IPS DF 6.9 (cell line): ENCODE measurements around the gene ZNF827.
"Not testable (repeated sequence)": the region's sequence is repeated elsewhere in the genome, so short reads cannot be mapped to it uniquely, and the experiment has no call there.

Source experiments
- DNase-seq: peaks from one replicate; pipeline ENCODE4 v3.0.0-alpha.2; 2013; ENCODE audit warnings: low read depth, low spot score
- H3K27ac ChIP-seq: one replicate; pipeline ENCODE4 v1.5.1; 2013; ENCODE audit warnings: low read length, control low read depth
- H3K27me3 ChIP-seq: 2 replicates; pipeline ENCODE4 v1.6.1; 2013; ENCODE audit warnings: mild to moderate bottlenecking, low read length; ENCODE audit not compliant: control insufficient read depth, insufficient read depth
- H3K36me3 ChIP-seq: 2 replicates; pipeline ENCODE4 v1.6.1; 2013; ENCODE audit warnings: low read length; ENCODE audit not compliant: control insufficient read depth, insufficient read depth
- H3K4me1 ChIP-seq: 2 replicates; pipeline ENCODE4 v1.6.1; 2013; ENCODE audit warnings: low read length; ENCODE audit not compliant: control insufficient read depth, insufficient read depth
- H3K4me3 ChIP-seq: 2 replicates; pipeline ENCODE4 v1.5.1; 2013; ENCODE audit warnings: mild to moderate bottlenecking, low read length
- H3K9me3 ChIP-seq: 2 replicates; pipeline ENCODE4 v1.6.1; 2013; ENCODE audit warnings: low read length, inconsistent platforms; ENCODE audit not compliant: control insufficient read depth, insufficient read depth
- WGBS: extraction: QIAGEN DNeasy Blood & Tissue Kit; methylation state at CpG from one replicate; pipeline ENCODE4 v1.1.7; 2013; ENCODE audit warnings: mixed read lengths, missing lambda C conversion rate; ENCODE audit not compliant: insufficient read length, insufficient coverage; 5-methylcytosine and 5-hydroxymethylcytosine counted together

The ZNF827 gene

GRCh38 chr4:145851511-145852201, 87.0 kb downstream of the ZNF827 start:
- WGBS, result no CpG with 5 or more reads among the region's 2 CpGs
- no peaks in the 10 kb centered on the region for H3K4me1 ChIP-seq
- DNase-seq, result no peak
- H3K36me3 ChIP-seq, result no peaks in the 10 kb centered on the region; the same call in 1 of the 2 replicates
- H3K27ac ChIP-seq, result no peak overlapping the region
- no peaks in the 10 kb centered on the region for H3K9me3 ChIP-seq
- no peaks in the 10 kb centered on the region for H3K27me3 ChIP-seq
- H3K4me3 ChIP-seq, result no peak overlapping the region

GRCh38 chr4:145847764-145848163, 90.9 kb downstream of the ZNF827 start:
- Histone ChIP-seq H3K36me3 (peaks cover 2% of the 10 kb centered on the region; the same call in 1 of the 2 replicates), H3K4me1 (no peaks in the 10 kb centered on the region), H3K27ac (no peak overlapping the region), H3K27me3 (no peaks in the 10 kb centered on the region), H3K9me3 (no peaks in the 10 kb centered on the region), H3K4me3 (no peak overlapping the region)
- no CpG with 5 or more reads among the region's 7 CpGs for WGBS
- no peak for DNase-seq

GRCh38 chr4:145845118-145845517, 93.5 kb downstream of the ZNF827 start:
- DNase-seq, result no peak
- Histone ChIP-seq H3K36me3 (peaks cover 2% of the 10 kb centered on the region; the same call in 1 of the 2 replicates), H3K27me3 (no peaks in the 10 kb centered on the region), H3K4me3 (no peak overlapping the region), H3K27ac (no peak overlapping the region), H3K9me3 (no peaks in the 10 kb centered on the region), H3K4me1 (peaks cover 3% of the 10 kb centered on the region; the same call in 1 of the 2 replicates)
- WGBS, result no CpG with 5 or more reads among the region's 4 CpGs

- Histone ChIP-seq H3K27me3 (no peaks in the 10 kb centered on the region), H3K36me3 (peaks cover 2% of the 10 kb centered on the region; the same call in 1 of the 2 replicates), H3K9me3 (no peaks in the 10 kb centered on the region), H3K4me1 (peaks cover 4% of the 10 kb centered on the region; the same call in 1 of the 2 replicates), H3K27ac (no peak overlapping the region), H3K4me3 (no peak overlapping the region)
- no CpG with 5 or more reads among the region's 6 CpGs for WGBS
- no peak for DNase-seq
Measured at GRCh38 chr4:145843639-145844038, 95.0 kb downstream of the ZNF827 start.

- Histone ChIP-seq H3K27ac (no peak overlapping the region), H3K9me3 (no peaks in the 10 kb centered on the region), H3K4me1 (peaks cover 4% of the 10 kb centered on the region; the same call in 1 of the 2 replicates), H3K4me3 (no peak overlapping the region), H3K36me3 (peaks cover 2% of the 10 kb centered on the region; the same call in 1 of the 2 replicates), H3K27me3 (no peaks in the 10 kb centered on the region)
- DNase-seq, result no peak
- WGBS, result no CpG with 5 or more reads among the region's 4 CpGs
Measured at GRCh38 chr4:145843148-145843547, 95.5 kb downstream of the ZNF827 start.

- Histone ChIP-seq H3K27ac (no peak overlapping the region), H3K27me3 (no peaks in the 10 kb centered on the region), H3K4me3 (no peak overlapping the region), H3K9me3 (no peaks in the 10 kb centered on the region), H3K36me3 (peaks cover 2% of the 10 kb centered on the region; the same call in 1 of the 2 replicates), H3K4me1 (peaks cover 4% of the 10 kb centered on the region; the same call in 1 of the 2 replicates)
- DNase-seq, result no peak
- no CpG with 5 or more reads among the region's 11 CpGs for WGBS
Measured at GRCh38 chr4:145842224-145842887, 96.3 kb downstream of the ZNF827 start.

- WGBS, result no CpG with 5 or more reads among the region's 3 CpGs
- H3K27ac ChIP-seq, result no peak overlapping the region
- peaks cover 2% of the 10 kb centered on the region; the same call in 1 of the 2 replicates for H3K36me3 ChIP-seq
- no peak for DNase-seq
- H3K9me3 ChIP-seq, result no peaks in the 10 kb centered on the region
- no peak overlapping the region for H3K4me3 ChIP-seq
- H3K27me3 ChIP-seq, result no peaks in the 10 kb centered on the region
- peaks cover 4% of the 10 kb centered on the region; the same call in 1 of the 2 replicates for H3K4me1 ChIP-seq
Measured at GRCh38 chr4:145840801-145841200, 97.8 kb downstream of the ZNF827 start.

GRCh38 chr4:145840162-145840768, 98.4 kb downstream of the ZNF827 start:
- Histone ChIP-seq H3K27ac (no peak overlapping the region), H3K4me3 (no peak overlapping the region), H3K4me1 (peaks cover 4% of the 10 kb centered on the region), H3K27me3 (no peaks in the 10 kb centered on the region), H3K36me3 (no peaks in the 10 kb centered on the region), H3K9me3 (no peaks in the 10 kb centered on the region)
- no peak for DNase-seq
- no CpG with 5 or more reads among the region's 3 CpGs for WGBS

GRCh38 chr4:145839151-145839550, 99.5 kb downstream of the ZNF827 start:
- no peaks in the 10 kb centered on the region for H3K27me3 ChIP-seq
- DNase-seq, result no peak
- H3K27ac ChIP-seq, result no peak overlapping the region
- H3K4me3 ChIP-seq, result no peak overlapping the region
- H3K9me3 ChIP-seq, result no peaks in the 10 kb centered on the region
- no peaks in the 10 kb centered on the region for H3K36me3 ChIP-seq
- peaks cover 4% of the 10 kb centered on the region for H3K4me1 ChIP-seq
- no CpG with 5 or more reads among the region's 10 CpGs for WGBS

GRCh38 chr4:145832384-145832783, 106.2 kb downstream of the ZNF827 start:
- H3K36me3 ChIP-seq, DNase-seq, H3K27ac ChIP-seq, H3K27me3 ChIP-seq, H3K9me3 ChIP-seq, H3K4me1 ChIP-seq, H3K4me3 ChIP-seq: not testable (repeated sequence)
- no CpG with 5 or more reads among the region's 4 CpGs for WGBS
